D721Med (cell line): ENCODE data around the gene ZDHHC14.

Source experiments
- DNase-seq: peaks from one replicate; pipeline ENCODE4 v3.0.0; 2011; ENCODE audit warnings: low spot score; ENCODE audit not compliant: insufficient read length
- FAIRE-seq: peaks from 2 replicates; lab custom pipeline; 2011; peaks lifted over from hg19 to GRCh38; lab: Jason Lieb, UNC
- CTCF ChIP-seq: IDR thresholded peaks from 2 replicates; pipeline ENCODE4 v1.5.1; 2012; ENCODE audit warnings: mild to moderate bottlenecking, control low read depth; ENCODE audit not compliant: insufficient read depth; ENCODE audit errors: missing control alignments

Gene ZDHHC14

GRCh38 chr6:157539900-157540752, 159.1 kb downstream of the ZDHHC14 start:
- DNase-seq (no peak), FAIRE-seq (no peak)
- TF ChIP-seq CTCF = no peak

DNA sequence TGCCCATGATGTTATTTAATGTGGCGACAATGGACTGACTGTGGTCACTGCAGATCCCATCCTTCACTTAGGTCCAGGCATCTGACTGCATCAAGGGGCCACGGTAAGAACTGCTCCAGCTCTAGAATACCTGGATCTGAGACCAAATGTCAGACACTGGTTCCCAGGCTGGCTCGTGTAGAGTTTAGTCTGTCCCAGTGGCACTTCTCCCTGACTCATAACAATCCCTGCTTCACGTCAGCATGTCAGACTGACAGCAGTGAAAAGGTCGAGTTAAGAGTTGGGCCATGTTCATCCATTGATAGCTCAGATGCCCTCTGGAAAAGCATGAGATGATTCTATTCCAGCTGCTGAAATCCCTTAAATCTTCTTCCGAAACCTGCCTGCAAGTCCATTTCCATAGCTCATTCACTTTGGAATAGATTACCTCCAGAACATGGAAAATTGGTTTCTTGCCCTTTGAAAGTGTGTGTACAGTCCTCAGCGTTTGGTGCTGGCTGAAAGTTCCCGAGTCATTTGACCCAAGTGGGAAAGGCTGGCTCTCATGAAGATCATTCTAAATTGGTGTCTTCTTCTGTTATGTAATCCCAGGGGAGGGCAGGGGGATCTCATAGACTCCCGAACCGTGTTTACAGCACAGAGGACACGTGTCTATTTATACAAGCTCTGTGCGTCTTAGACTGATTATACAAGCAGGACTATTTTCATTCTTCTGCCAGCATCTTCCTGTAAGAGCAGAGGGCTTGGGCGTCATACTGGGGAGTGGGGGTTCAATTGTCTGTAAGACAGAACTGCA, 160.8 kb downstream of the ZDHHC14 start:
- no peak for DNase-seq
- TF ChIP-seq CTCF = no peak
- no peak for FAIRE-seq

- no peak for TF ChIP-seq CTCF
- FAIRE-seq (no peak), DNase-seq (no peak)
Observed at GRCh38 chr6:157542414-157543160, 161.6 kb downstream of the ZDHHC14 start.

DNA sequence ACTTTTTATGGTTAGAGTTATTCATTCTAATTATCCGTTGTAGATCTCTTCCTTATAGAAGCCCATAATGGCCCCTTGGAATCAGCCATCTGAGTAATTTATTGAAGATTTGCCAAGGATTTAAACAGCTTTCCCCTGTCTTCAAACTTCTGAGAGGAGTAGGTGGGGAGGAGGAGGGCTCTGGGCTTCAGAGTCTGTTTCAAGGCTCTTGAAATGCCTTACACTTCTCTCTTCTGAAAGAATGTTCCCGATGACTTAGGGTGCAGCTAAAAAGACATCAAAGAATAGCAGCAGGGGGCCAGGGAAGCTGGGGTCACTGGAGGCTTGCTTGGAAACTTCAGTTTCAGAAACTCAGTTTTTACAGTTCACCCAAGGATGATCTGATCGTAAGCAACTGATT, 165.3 kb downstream of the ZDHHC14 start:
- no peak for DNase-seq
- FAIRE-seq = no peak
- TF ChIP-seq CTCF = no peak

DNA sequence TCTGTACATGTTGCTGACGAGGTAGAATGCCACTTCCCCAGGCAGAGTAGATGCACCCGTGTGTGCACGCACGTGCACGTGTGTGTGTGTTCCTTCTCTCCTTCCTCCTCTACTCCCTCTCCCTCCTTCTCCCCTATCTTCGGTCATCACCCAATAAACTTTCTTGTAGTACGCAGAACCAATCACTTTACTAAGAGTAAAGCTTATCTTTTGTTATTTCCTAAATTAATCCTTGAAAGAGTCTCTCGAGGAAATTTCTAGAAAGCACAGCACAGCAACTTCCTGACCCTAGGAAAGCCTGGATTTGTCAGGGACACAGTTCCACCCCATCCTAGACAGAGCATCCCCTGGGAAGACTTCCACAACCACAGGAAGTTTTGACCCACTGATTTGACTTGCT, 166.1 kb downstream of the ZDHHC14 start:
- FAIRE-seq (no peak), DNase-seq (no peak)
- TF ChIP-seq CTCF = no peak

- TF ChIP-seq CTCF = no peak
- DNase-seq (no peak), FAIRE-seq (no peak)
Observed at GRCh38 chr6:157548635-157549467, 167.9 kb downstream of the ZDHHC14 start.
